Choroid plexus epithelial cell (primary cell): Measurements from ENCODE around the gene XRCC4.

Experiments
- DNase-seq: peaks from one replicate; pipeline ENCODE4 v3.0.0-alpha.2; 2010; ENCODE audit warnings: low read depth
- H3K4me3 ChIP-seq: 2 replicates; pipeline ENCODE4 v1.5.1; 2011; ENCODE audit warnings: low read depth, mild to moderate bottlenecking, control low read depth, low read length, moderate library complexity
- TF ChIP-seq, protein P1 (sequence below): conservative IDR thresholded peaks from 2 replicates; pipeline ENCODE4 v1.5.1; 2011; ENCODE audit warnings: low read depth, mild to moderate bottlenecking, control low read depth, inconsistent platforms, low read length, moderate library complexity

Gene XRCC4

DNA sequence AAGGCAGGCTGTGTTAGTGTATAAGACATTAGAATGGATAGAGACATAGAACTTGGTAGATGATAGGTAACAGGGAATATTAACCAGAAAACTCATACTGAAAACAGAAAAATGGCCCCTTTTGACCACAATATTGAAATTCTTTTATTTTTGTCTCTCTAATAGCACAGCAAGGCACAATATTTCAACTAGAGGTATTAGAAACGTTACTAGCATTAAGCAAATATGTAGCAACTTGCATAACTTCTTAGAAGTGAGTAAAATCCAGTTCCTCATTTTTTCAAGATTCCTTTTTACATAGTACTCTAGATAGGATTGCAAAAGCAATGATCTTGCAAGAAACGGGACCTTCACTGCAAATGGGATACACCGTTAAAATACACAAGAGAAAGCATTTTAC, 291.5 kb downstream of the XRCC4 start:
- no peak overlapping the region for H3K4me3 ChIP-seq
- DNase-seq, result peak; percentile 19
- TF ChIP-seq, protein P1, sequence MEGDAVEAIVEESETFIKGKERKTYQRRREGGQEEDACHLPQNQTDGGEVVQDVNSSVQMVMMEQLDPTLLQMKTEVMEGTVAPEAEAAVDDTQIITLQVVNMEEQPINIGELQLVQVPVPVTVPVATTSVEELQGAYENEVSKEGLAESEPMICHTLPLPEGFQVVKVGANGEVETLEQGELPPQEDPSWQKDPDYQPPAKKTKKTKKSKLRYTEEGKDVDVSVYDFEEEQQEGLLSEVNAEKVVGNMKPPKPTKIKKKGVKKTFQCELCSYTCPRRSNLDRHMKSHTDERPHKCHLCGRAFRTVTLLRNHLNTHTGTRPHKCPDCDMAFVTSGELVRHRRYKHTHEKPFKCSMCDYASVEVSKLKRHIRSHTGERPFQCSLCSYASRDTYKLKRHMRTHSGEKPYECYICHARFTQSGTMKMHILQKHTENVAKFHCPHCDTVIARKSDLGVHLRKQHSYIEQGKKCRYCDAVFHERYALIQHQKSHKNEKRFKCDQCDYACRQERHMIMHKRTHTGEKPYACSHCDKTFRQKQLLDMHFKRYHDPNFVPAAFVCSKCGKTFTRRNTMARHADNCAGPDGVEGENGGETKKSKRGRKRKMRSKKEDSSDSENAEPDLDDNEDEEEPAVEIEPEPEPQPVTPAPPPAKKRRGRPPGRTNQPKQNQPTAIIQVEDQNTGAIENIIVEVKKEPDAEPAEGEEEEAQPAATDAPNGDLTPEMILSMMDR, result no peak

DNA sequence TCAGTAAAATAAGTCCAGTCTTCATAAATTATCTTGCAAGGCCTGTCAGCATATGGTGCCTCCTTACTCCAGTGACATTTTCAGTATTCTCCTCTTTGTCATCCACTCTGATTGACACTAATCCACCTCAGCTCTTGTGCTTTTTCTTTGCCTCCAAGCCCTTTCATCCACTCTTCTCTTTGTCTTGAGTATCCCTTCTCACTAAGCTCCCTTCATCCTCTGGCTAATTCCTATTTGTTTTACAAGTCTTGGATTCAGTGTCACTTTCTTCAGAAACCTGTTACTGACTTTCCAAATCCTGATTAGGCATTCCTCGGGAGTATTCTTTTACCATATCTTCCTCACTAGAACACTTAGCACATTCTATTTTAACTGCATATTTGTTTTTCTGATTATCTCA, 293.6 kb downstream of the XRCC4 start:
- DNase-seq, result no peak
- TF ChIP-seq, protein P1, result no peak
- H3K4me3 ChIP-seq, result no peak overlapping the region

DNA sequence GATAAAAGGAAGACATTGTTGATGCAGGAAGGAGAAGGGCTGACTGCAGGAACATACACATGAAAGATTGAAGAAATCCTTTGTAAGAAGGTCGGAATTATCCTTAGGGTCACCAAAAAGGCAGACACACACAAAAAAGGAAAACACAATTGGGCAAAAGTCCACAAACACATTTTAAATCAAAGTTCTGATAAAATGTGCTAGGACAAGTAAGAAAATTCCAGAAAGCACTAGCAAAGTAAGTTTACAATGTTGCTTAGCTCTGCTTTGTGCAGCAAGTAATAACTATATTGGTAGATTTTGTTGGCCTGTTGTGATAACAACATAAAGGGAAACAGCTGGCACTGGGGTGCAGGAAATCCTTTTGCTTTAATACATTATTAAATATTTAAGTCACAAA, 294.4 kb downstream of the XRCC4 start:
- TF ChIP-seq, protein P1, result no peak
- DNase-seq, result no peak
- H3K4me3 ChIP-seq, result no peak overlapping the region

GRCh38 chr5:83374547-83374946, 297.2 kb downstream of the XRCC4 start:
- no peak overlapping the region for H3K4me3 ChIP-seq
- peak; percentile 25 for DNase-seq
- TF ChIP-seq, protein P1, result no peak

DNA sequence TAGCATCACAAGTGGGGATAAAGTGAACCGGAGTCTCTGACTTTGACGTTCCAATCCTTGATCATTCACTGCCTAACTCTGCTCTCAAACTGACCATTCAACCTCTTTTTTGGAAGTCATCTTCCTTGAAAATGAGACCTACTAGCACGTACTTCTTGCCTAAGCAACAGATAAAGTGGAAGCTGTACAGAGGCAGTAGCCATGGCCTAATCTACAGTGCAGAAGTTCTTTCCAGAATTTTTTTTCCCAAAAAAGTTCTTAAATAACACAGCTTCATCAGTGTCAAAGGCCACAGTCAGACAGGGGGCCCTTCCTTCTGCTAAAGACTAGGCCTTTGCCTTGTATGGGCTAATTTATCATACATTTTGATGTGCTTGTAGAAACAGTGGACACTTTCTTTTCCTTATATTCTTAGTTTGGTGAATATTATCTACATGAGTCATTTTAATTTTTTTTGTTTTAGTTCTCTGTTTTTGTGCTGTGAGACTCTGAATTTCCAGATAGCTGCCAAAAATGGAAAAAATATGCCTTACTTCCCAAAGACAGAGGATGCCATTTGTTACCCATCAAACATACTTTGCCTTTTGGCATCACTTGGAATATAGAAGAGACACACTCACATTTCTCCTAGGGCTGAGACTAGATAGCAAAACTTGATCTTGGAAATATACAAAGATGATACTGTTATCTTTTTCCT, 297.9 kb downstream of the XRCC4 start:
- peak; percentile 16 for DNase-seq
- no peak overlapping the region for H3K4me3 ChIP-seq
- TF ChIP-seq, protein P1, result no peak

GRCh38 chr5:83376461-83376860, 299.1 kb downstream of the XRCC4 start:
- no peak overlapping the region for H3K4me3 ChIP-seq
- no peak for DNase-seq
- TF ChIP-seq, protein P1, result no peak

DNA sequence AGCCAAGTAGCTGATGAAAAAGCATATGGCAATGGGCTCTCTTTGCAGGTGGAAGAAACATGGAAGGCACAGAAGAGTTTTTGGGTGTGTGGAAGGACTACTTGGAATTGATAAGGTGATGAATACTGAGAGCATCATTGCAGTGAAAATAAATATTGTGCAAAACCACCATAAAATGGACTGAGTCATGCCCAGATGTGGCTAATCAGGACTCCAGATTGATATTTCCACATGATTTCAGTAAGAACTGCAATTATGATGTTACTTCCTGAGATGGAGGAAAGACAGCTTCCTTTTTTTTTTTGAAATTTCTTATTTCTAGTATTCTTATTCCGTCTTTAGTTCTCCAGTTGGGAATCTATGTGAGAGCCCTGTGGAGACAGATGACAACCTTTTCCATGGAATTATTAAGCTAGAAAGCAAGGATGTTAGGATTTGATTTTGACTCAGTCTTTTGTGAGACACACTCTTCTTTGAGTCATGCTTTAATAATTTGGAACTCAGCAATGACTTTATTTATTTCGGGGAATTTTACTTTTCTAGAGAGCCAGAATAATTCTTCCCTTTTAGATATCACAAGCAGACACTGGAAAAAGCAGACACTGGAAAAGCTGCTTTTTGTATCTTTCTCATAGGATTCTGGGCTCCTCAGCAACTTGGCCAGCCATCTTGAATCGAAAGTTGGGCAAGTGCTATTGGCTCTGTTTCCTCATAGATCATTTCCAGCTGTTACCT, 300.0 kb downstream of the XRCC4 start:
- TF ChIP-seq, protein P1, result no peak
- no peak overlapping the region for H3K4me3 ChIP-seq
- peak; percentile 55 for DNase-seq
